ENCODE data around the gene HOXA5. TPM values are rescaled to one million over a fixed set of nuclear protein-coding genes. Genes with fewer than 3 reads are reported as not detected.

Gene HOXA5
- total and polyA plus RNA-seq, 11 donors = 0.07 to 2.8 (median 0.36) TPM; not detected in 7

DNA sequence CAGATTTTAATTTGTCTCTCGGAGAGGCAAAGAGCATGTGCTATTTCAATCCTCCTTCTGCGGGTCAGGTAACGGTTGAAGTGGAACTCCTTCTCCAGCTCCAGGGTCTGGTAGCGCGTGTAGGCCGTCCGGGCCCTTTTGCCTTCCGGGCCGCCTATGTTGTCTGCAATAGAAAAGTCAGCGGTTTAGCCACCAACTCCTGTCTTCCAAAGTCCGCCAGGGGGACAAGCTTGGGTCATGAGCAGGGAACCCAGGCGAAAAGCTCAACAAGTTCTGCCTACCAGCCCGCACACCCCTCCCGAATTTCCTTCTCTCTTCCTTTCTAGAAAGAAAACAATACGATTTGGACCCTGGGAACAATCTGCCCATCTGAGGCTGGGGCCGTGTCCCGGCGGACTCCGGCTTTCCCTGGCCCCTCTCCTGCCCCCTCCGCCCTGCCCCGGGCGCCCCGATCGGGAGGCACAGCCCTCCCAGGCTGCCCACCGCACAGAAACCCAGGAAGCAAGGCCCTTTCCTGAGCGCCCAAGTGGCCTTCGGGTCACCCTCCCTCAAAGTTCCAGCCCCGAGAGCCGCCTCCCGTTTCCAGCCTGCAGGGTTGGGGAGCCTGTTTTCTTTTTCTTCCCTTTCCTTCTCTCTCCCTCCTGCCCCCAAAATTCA, 1.4 kb downstream of the HOXA5 start:
- H3K27ac ChIP-seq = peak overlapping the region in 1 of 12 donors; percentile 61
- intact Hi-C loops (cut with DNase I) = loop anchor here in 3 of 10 donors (5.0 kb wide), 3 partner anchors 285 to 460 kb away; no protein-coding TSS in a partner anchor

DNA sequence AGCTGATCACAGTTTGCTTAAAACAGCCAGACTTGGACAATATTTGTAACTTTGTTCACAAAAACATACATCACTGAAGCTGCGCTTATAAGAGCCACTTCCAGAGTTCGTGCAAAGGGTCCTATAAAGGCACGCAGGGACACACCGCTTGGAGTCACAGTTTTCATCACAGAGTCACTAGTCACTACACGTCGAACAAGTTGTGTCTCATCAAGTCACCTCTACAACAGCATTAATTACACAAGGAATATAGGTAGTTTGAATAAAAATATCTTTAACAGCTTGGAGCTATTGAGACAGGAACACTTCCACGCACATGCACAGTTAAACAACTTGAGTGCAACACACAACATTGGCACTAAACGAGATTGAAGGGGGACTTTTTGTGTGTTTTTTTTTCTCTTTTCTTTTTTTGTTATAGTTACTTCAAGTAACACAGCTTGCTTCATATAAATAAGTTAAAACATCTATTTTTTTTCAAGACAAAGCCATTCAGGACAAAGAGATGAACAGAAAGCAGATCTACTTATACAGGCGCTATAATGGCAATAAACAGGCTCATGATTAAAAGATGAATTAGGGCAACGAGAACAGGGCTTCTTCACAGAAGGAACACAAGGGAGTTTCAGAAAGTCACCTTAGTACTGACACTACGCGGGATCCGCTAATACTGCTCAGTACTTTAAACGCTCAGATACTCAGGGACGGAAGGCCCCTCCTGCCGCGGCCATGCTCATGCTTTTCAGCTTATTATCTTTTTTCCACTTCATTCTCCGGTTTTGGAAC, 2.2 kb downstream of the HOXA5 start:
- Histone ChIP-seq H3K27me3 (peaks cover 60 to 100% (median 97%) of the 10 kb centered on the region in 9 donors), H3K4me3 (peak overlapping the region in 1 of 12 donors; percentile 58), H3K27ac (no peak overlapping the region), H3K36me3 (no peaks in the 10 kb centered on the region), H3K9me3 (no peaks in the 10 kb centered on the region), H3K4me1 (peaks cover 0 to 40% (median 8%) of the 10 kb centered on the region in 12 donors)
- TF ChIP-seq, protein P1, sequence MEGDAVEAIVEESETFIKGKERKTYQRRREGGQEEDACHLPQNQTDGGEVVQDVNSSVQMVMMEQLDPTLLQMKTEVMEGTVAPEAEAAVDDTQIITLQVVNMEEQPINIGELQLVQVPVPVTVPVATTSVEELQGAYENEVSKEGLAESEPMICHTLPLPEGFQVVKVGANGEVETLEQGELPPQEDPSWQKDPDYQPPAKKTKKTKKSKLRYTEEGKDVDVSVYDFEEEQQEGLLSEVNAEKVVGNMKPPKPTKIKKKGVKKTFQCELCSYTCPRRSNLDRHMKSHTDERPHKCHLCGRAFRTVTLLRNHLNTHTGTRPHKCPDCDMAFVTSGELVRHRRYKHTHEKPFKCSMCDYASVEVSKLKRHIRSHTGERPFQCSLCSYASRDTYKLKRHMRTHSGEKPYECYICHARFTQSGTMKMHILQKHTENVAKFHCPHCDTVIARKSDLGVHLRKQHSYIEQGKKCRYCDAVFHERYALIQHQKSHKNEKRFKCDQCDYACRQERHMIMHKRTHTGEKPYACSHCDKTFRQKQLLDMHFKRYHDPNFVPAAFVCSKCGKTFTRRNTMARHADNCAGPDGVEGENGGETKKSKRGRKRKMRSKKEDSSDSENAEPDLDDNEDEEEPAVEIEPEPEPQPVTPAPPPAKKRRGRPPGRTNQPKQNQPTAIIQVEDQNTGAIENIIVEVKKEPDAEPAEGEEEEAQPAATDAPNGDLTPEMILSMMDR (IDR thresholded peaks at IDR 0.05) = no peak
- no peak for TF ChIP-seq POLR2A (IDR thresholded peaks at IDR 0.05)
- intact Hi-C loops (cut with DNase I) = loop anchor here in 3 of 10 donors (5.0 kb wide), 3 partner anchors 284 to 459 kb away; no protein-coding TSS in a partner anchor
- WGBS, 4 donors = 33 to 48% (median 41%) methylated on average over 18 of the region's 18 CpGs
- no peak for ATAC-seq
- no peak for DNase-seq

More for the DNA sequence above, 1.4 kb downstream of the HOXA5 start:
- Histone ChIP-seq H3K9me3 (no peaks in the 10 kb centered on the region), H3K27me3 (peaks cover 67 to 100% (median 97%) of the 10 kb centered on the region in 9 donors), H3K4me1 (peaks cover 0 to 41% (median 7%) of the 10 kb centered on the region in 12 donors), H3K4me3 (peak overlapping the region; percentile 18 to 69 (median 48)), H3K36me3 (no peaks in the 10 kb centered on the region)
- no peak for TF ChIP-seq POLR2A (IDR thresholded peaks at IDR 0.05)
- TF ChIP-seq, protein P1 (IDR thresholded peaks at IDR 0.05) = no peak
- WGBS, 4 donors = 11 to 18% (median 13%) methylated on average over 30 of the region's 30 CpGs
- no peak for ATAC-seq
- DNase-seq = no peak

DNA sequence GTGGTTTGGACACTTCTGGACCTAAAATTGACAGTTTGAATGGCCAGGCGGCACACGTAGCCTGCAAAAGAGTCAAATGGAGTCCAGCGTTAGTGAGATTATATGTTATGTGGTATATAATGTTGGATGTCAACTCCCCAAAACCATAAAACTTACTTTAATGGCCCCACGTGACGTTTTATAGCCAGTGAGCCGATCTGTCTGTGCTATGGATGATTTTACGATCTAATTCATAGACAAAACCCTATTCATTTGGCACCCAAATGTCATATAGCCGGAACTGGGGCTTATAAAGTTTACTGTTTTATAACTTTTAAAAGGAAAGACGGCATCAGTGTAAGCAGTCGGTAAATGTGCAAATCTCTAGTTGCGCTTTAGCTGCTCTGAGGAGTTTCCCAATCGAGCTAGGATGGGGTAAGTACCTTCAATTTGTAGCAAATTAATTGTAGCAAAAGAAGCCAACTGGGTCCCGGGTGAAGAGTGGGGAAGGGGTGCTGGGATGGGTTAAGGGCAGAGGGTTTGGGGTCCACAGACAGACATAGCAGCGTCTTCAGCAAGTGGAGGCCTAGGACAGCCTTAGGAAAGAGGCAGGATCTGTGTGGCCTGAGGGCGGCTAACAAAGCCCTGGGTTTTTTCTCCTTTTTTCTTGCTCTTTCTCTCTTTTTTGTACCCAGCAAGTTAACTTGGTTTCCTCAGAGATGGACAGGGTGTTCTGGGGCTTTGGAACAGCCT, 3.2 kb downstream of the HOXA5 start:
- H3K4me3 ChIP-seq = no peak overlapping the region
- H3K4me1 ChIP-seq = peaks cover 0 to 38% (median 8%) of the 10 kb centered on the region in 12 donors
- intact Hi-C loops (cut with DNase I) = loop anchor here in 3 of 10 donors (5.0 kb wide), 3 partner anchors 283 to 458 kb away; no protein-coding TSS in a partner anchor
- TF ChIP-seq, protein P1 (IDR thresholded peaks at IDR 0.05) = no peak
- no peak for TF ChIP-seq POLR2A (IDR thresholded peaks at IDR 0.05)
- ATAC-seq = no peak
- no peaks in the 10 kb centered on the region for H3K36me3 ChIP-seq
- H3K9me3 ChIP-seq = no peaks in the 10 kb centered on the region
- DNase-seq = no peak
- peak overlapping the region in 1 of 12 donors; percentile 60 for H3K27ac ChIP-seq
- WGBS, 4 donors = 31 to 52% (median 40%) methylated on average over 15 of the region's 15 CpGs
- H3K27me3 ChIP-seq = peaks cover 53 to 100% (median 97%) of the 10 kb centered on the region in 9 donors

Data from heart left ventricle (tissue), 16 donors.